HL-60/S4 treated with retinoic acid at 250 ng/mL for 4 days and 3 days (cell line): ENCODE measurements around the gene COIL.

Experiments
- in situ Hi-C: fragments of 300-500 bp; cut with MboI; formaldehyde crosslinking; loops from 2 replicates; pipeline ENCODE4 v1.7.0; 2022; ENCODE audit warnings: low sequenced_read_pairs

The COIL gene

DNA sequence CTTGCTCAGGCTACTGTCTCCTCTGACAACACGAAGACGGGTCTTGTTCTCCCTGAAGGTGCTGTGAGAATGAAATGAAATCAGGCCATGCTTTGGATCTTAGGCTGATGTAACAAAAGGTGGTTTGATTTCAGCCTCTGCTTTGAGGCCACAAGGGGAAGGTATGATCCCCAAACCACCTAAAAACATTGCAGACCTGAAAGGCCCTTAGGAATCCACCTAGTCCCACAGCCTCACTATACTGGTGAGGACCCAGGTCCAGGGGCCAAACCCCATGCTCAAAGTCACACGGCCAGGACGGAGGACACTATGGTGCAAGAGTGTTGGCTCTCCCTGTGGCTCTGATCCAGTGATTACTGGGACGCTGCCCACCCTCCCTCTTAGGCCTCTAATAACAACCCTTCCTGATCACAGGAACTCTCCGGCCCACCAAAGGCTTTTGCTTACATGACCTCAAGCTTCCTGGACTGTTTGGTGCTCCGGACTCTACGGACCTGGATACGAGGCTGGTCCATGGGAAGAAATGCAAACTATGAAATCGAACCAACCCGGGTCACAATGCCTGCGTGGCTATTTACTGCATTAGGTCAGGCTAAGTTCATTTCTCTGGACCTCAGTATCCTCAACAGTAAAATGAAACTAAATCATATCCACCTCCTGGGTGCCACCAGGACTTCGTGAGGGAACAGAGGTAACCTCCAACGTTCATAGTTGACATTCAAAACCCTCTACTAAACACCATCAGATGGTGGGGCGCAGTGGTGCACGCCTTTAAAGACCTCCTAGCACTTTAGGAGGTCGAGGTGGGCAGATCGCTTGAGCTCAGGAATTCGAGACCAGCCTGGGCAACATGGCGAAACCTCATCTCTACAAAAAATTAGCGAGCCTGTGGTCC, 48.5 kb downstream of the COIL start:
- in situ Hi-C loops, result no loop called here

GRCh38 chr17:56910509-56911235, 50.2 kb downstream of the COIL start:
- in situ Hi-C loops, result no loop called here

DNA sequence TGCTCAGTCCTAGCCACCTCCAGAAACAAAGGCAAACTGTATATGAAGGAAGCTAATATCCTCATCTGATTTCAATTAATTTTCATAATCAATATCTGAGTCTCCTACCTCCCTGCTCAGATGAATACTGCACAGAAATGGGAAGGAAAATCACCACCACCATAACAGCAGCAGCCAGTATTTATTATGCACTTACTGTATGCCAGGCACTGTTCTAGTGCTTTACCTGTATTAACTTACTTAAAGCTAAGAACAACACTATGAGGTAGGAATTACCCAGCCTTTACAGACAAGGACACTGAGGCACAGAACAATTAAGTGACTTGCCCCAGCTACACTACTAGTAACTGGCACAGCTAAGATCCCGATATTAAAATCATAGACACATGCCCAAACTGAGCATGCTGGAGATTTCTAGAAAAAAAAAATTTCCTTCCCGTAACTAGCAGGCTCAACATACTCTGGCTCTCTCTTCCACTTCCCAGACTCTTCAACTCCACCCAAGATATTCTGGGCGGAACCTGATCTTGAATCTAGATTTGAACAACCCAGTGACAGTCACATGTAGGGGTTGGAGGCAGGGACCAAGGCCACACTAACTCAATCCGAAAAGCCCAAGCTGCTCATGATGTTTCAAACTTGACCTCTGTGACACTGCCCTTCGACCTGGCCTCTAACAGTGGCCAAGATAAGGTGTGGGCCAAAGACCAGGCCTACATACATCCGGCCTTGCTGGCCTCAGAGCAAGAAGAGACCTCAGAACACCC, 50.9 kb downstream of the COIL start:
- in situ Hi-C loops, result no loop called here

DNA sequence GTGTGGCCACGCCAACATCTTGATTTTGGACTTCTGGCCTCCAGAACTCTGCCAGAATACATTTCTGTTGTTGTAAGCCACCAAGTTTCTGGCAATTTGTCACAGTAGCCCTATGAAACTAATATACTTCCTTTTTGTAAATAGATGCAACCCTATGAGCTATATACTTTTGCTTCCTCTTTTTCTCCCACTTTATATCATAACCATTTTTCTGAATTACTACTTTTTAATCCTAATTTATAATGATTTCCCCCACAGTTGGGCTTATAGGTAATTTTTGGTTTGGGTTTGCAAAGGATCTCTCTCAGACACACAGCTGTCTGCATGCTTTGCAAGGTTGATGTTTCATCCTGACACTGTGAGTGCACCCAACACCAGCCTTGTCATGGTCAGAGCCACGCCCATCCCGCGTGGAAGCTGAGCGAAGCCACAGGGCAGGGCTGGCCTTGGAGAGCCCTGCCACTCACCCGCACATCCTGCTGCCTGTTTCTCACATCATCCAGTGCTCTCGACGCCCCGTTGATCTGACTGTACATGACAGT, 52.8 kb downstream of the COIL start:
- in situ Hi-C loops, result no loop called here

- in situ Hi-C loops, result no loop called here
Observed at GRCh38 chr17:56903560-56903959, 57.3 kb downstream of the COIL start.

- in situ Hi-C loops, result no loop called here
Observed at GRCh38 chr17:56902348-56902747, 58.5 kb downstream of the COIL start.

GRCh38 chr17:56899403-56899802, 61.4 kb downstream of the COIL start:
- in situ Hi-C loops, result no loop called here

DNA sequence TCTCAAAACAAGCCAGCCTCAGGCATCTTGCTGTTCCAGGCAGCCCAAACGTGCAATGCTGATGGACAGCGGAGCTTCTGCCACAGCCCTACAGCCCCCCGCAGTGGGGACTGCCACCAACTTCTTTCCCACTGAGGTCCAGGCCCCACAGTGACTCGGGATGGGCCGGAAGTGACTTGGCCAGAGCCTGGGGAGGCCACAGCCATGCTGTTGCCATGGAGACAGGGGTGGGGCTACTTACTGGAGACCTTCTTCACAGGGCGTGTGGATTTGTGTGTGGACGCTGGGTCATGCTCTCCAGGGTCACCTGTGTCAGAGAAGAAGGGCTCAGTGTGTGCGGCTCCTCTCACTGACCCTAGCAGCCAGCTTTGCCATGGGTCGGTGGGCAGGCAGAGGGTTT, 62.0 kb downstream of the COIL start:
- in situ Hi-C loops, result no loop called here

DNA sequence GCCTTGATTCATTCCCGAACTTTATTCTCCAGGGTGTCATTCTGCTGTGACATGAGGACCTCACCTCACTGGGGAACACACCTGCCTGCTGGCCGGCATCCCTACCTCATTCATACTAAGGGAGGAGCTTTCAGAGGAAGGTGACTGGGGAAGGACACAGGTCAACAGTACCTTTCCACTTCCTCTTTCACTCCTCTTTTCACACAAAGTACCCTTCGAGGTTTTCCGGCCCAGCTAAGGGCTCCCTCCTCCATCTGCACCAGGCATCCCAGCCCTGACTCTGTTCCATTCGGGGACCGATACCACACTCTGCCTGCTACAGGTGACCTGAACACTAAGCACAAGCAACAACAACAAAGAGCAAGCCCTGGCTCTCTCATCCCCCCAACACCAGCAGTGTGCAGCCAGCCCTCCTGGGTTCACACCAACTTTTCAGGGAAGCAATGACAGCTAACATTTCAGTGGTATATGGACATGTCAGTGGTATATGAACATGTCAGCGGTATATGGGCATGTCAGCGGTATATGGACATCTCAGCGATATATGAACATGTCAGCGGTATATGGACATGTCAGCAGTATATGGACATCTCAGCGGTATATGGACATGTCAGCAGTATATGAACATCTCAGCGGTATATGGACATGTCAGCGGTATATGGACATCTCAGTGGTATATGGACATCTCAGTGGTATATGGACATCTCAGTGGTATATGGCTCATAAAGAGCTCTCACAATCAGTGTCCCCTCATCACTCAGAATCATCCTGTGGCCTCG, 63.0 kb downstream of the COIL start:
- in situ Hi-C loops, result no loop called here

GRCh38 chr17:56896968-56897359, 63.9 kb downstream of the COIL start:
- in situ Hi-C loops, result no loop called here

DNA sequence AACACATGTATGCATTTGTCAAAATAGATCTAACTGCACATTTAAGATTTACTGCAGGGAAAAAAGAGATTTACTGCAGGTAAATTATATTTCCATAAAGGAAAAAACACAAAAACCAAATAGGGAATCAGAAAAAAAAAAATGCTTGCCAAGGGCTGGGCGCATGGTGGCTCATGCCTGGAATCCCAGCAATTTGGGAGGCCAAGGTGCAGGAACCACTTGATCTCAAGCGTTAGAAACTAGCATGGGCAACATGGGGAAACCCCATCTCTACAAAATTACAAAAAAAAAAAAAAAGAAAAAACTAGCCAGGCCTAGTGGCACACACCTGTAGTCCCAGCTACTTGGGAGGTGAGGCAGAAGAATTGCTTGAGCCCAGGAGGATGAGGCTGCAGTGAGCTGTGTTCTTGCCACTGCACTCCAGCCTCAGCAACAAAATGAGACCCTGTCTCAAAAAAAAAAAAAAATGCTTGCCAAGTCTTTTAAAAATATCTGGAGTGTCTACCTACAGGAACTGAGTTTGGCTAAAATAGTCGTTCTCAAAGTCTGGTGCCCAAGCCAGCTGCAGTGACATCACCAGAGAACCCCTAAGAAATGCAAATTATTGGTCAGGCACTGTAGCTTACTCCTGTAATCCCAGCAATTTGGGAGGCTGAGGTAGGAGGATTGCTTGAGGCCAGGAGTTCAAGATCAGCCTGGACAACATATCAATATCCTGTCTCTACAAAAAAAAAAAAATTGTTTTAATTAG, 64.5 kb downstream of the COIL start:
- in situ Hi-C loops, result no loop called here

GRCh38 chr17:56894859-56895455, 65.9 kb downstream of the COIL start:
- in situ Hi-C loops, result no loop called here

DNA sequence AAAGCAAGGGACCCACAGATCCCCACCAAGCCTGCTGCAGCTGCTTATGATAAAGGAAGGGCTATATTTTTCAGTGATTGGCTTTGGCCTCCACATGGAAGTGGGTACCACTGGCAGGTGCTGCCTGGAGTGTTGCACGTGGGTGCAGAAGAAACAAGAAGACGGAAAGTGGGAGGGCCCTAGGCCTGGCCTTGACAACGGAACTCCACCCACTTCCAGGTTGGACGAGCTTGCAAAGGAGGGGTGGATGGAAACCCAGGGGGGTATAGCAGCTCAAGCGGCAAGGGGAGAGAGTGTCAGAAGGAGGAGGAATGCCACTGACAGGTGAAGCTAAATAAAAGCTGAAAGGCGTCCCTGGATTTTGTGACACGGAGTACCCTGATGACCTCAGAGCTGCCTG, 67.3 kb downstream of the COIL start:
- in situ Hi-C loops, result no loop called here

DNA sequence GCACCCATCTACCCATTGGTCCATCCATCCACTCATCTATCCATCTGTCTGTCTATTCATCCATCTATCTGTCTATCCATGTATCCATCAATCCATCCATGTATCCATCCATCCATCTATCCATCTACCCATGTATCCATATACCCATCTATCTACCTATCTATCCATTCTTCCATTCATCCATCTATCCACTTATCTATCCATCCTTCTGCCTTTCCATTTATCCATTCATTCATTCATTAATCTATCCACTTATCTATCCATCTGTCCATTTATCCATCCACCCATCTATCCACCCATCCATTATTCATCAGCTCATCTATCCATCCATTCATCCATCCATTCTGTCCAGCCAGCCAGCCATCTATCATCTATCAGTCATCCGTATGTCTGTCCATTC, 68.5 kb downstream of the COIL start:
- in situ Hi-C loops, result no loop called here

DNA sequence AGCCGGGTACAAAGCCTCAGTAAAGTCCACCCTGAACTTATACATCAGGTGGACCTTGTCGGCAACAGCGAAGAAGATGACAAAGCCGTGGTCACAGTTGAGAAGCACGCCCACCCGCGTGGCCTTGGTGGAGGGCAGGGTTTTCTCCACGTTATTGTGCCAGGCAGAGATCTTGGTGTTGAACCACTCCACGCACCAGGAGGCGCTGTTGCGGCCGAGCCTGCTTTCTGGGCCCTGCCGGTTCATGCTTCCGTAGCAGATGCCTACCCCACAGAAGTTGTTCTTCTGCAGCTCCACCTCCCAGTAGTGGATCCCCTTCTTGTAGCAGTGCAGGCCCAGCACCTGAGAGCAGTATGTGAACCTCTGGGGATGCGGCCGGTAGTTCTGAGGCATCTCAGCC, 69.1 kb downstream of the COIL start:
- in situ Hi-C loops, result no loop called here

GRCh38 chr17:56890906-56891674, 69.8 kb downstream of the COIL start:
- in situ Hi-C loops, result no loop called here

GRCh38 chr17:56890390-56890789, 70.5 kb downstream of the COIL start:
- in situ Hi-C loops, result no loop called here
